AG08395 (cell line): ENCODE results near the gene GPC3.
A peak's percentile ranks its signal among the peaks of the same experiment; 100 is the strongest.
"Not testable (repeated sequence)": the region's sequence is repeated elsewhere in the genome, so short reads cannot be mapped to it uniquely, and the experiment has no call there.

Experiments
- DNase-seq: peaks from one replicate; pipeline ENCODE4 v3.0.0; 2012; ENCODE audit warnings: mixed read lengths, low spot score

GPC3 gene

GRCh38 chrX:133926099-133926498 lies 59.3 kb downstream of the GPC3 start:
- DNase-seq, result no peak

GRCh38 chrX:133924548-133924947 lies 60.8 kb downstream of the GPC3 start:
- no peak for DNase-seq

- no peak for DNase-seq
Observed at GRCh38 chrX:133923548-133923947, 61.8 kb downstream of the GPC3 start.

GRCh38 chrX:133923113-133923512 lies 62.3 kb downstream of the GPC3 start:
- DNase-seq, result no peak

- DNase-seq, result no peak
Observed at GRCh38 chrX:133922390-133922771, 63.0 kb downstream of the GPC3 start.

GRCh38 chrX:133921764-133922389 lies 63.5 kb downstream of the GPC3 start:
- peak; percentile 30 for DNase-seq

GRCh38 chrX:133921086-133921485 lies 64.3 kb downstream of the GPC3 start:
- DNase-seq, result no peak

- no peak for DNase-seq
Observed at GRCh38 chrX:133918361-133918771, 67.0 kb downstream of the GPC3 start.

- no peak for DNase-seq
Observed at GRCh38 chrX:133916984-133917722, 68.2 kb downstream of the GPC3 start.

GRCh38 chrX:133913658-133914388 lies 71.6 kb downstream of the GPC3 start:
- DNase-seq, result no peak

GRCh38 chrX:133913009-133913408 lies 72.4 kb downstream of the GPC3 start:
- no peak for DNase-seq

GRCh38 chrX:133911825-133912495 lies 73.4 kb downstream of the GPC3 start:
- no peak for DNase-seq

GRCh38 chrX:133910539-133910938 lies 74.9 kb downstream of the GPC3 start:
- no peak for DNase-seq

GRCh38 chrX:133909888-133910287 lies 75.5 kb downstream of the GPC3 start:
- DNase-seq, result no peak

GRCh38 chrX:133908223-133908955 lies 77.0 kb downstream of the GPC3 start:
- DNase-seq, result no peak

GRCh38 chrX:133907606-133908005 lies 77.8 kb downstream of the GPC3 start:
- no peak for DNase-seq

- no peak for DNase-seq
Observed at GRCh38 chrX:133905305-133905704, 80.1 kb downstream of the GPC3 start.

- no peak for DNase-seq
Observed at GRCh38 chrX:133897593-133898163, 87.7 kb downstream of the GPC3 start.

- no peak for DNase-seq
Observed at GRCh38 chrX:133892337-133892736, 93.1 kb downstream of the GPC3 start.

GRCh38 chrX:133888984-133889383 lies 96.4 kb downstream of the GPC3 start:
- DNase-seq, result no peak

GRCh38 chrX:133888084-133888483 lies 97.3 kb downstream of the GPC3 start:
- DNase-seq, result not testable (repeated sequence)
